HG03039 (cell line): Measurements from ENCODE around the gene NCOA5.
"Not testable (repeated sequence)": the region's sequence is repeated elsewhere in the genome, so short reads cannot be mapped to it uniquely, and the experiment has no call there.

Source experiments
- ATAC-seq: cut with Tn5 transposase; IDR thresholded peaks from one replicate; pipeline ENCODE4 v1.9.1; 2021; ENCODE audit warnings: mild to moderate bottlenecking, moderate library complexity; ENCODE audit not compliant: unreplicated experiment

NCOA5 gene

GRCh38 chr20:46093531-46093930 is 3.8 kb upstream of the NCOA5 start:
- ATAC-seq = no peak

- not testable (repeated sequence) for ATAC-seq
Observed at GRCh38 chr20:46091622-46092535, 2.1 kb upstream of the NCOA5 start.

- ATAC-seq = peak; percentile 31
Observed at GRCh38 chr20:46089167-46089416, 670 bp downstream of the NCOA5 start.

GRCh38 chr20:46088409-46089166 is 1.2 kb downstream of the NCOA5 start:
- ATAC-seq = no peak

GRCh38 chr20:46087161-46087560 is 2.6 kb downstream of the NCOA5 start:
- no peak for ATAC-seq

GRCh38 chr20:46085179-46085851 is 4.4 kb downstream of the NCOA5 start:
- ATAC-seq = no peak

- no peak for ATAC-seq
Observed at GRCh38 chr20:46084805-46085178, 5.0 kb downstream of the NCOA5 start.

- no peak for ATAC-seq
Observed at GRCh38 chr20:46083531-46084061, 6.2 kb downstream of the NCOA5 start.

- no peak for ATAC-seq
Observed at GRCh38 chr20:46083101-46083500, 6.7 kb downstream of the NCOA5 start.

- ATAC-seq = no peak
Observed at GRCh38 chr20:46081074-46081473, 8.7 kb downstream of the NCOA5 start.

- no peak for ATAC-seq
Observed at GRCh38 chr20:46078954-46079353, 10.8 kb downstream of the NCOA5 start.

GRCh38 chr20:46077642-46078305 is 12.0 kb downstream of the NCOA5 start:
- no peak for ATAC-seq

- ATAC-seq = no peak
Observed at GRCh38 chr20:46076806-46077205, 13.0 kb downstream of the NCOA5 start.

- ATAC-seq = no peak
Observed at GRCh38 chr20:46074006-46074405, 15.8 kb downstream of the NCOA5 start.

- ATAC-seq = no peak
Observed at GRCh38 chr20:46073443-46073842, 16.3 kb downstream of the NCOA5 start.

- ATAC-seq = no peak
Observed at GRCh38 chr20:46073024-46073423, 16.7 kb downstream of the NCOA5 start.

- ATAC-seq = no peak
Observed at GRCh38 chr20:46071573-46071972, 18.2 kb downstream of the NCOA5 start.

- ATAC-seq = no peak
Observed at GRCh38 chr20:46070215-46070900, 19.4 kb downstream of the NCOA5 start.

- no peak for ATAC-seq
Observed at GRCh38 chr20:46065691-46066090, 24.1 kb downstream of the NCOA5 start.

- no peak for ATAC-seq
Observed at GRCh38 chr20:46065006-46065405, 24.8 kb downstream of the NCOA5 start.
